Fibroblast of the conjunctiva (primary cell): ENCODE results near the gene FRMD4A.
"Not testable (repeated sequence)": the region's sequence is repeated elsewhere in the genome, so short reads cannot be mapped to it uniquely, and the experiment has no call there.

Experiments used
- DNase-seq: peaks from one replicate; pipeline ENCODE4 v3.0.0-alpha.2; 2010; ENCODE audit warnings: low read depth

FRMD4A gene

GRCh38 chr10:14146025-14146424 lies 184.7 kb downstream of the FRMD4A start:
- DNase-seq: no peak

- DNase-seq: no peak
Measured at GRCh38 chr10:14144451-14144850, 186.3 kb downstream of the FRMD4A start.

GRCh38 chr10:14142606-14143250 lies 188.0 kb downstream of the FRMD4A start:
- no peak for DNase-seq

GRCh38 chr10:14141283-14141682 lies 189.4 kb downstream of the FRMD4A start:
- no peak for DNase-seq

GRCh38 chr10:14137391-14137790 lies 193.3 kb downstream of the FRMD4A start:
- DNase-seq: no peak

GRCh38 chr10:14135196-14135595 lies 195.5 kb downstream of the FRMD4A start:
- not testable (repeated sequence) for DNase-seq

GRCh38 chr10:14134275-14134674 lies 196.4 kb downstream of the FRMD4A start:
- DNase-seq: no peak

GRCh38 chr10:14131261-14131960 lies 199.3 kb downstream of the FRMD4A start:
- no peak for DNase-seq

- DNase-seq: no peak
Measured at GRCh38 chr10:14129770-14130169, 201.0 kb downstream of the FRMD4A start.

- no peak for DNase-seq
Measured at GRCh38 chr10:14128519-14128918, 202.2 kb downstream of the FRMD4A start.

GRCh38 chr10:14126697-14127440 lies 203.9 kb downstream of the FRMD4A start:
- DNase-seq: no peak

GRCh38 chr10:14125564-14125963 lies 205.2 kb downstream of the FRMD4A start:
- no peak for DNase-seq

GRCh38 chr10:14124941-14125340 lies 205.8 kb downstream of the FRMD4A start:
- DNase-seq: no peak

- DNase-seq: no peak
Measured at GRCh38 chr10:14123139-14123538, 207.6 kb downstream of the FRMD4A start.

GRCh38 chr10:14120812-14121211 lies 209.9 kb downstream of the FRMD4A start:
- DNase-seq: no peak

GRCh38 chr10:14118953-14119352 lies 211.8 kb downstream of the FRMD4A start:
- DNase-seq: no peak

GRCh38 chr10:14116837-14117236 lies 213.9 kb downstream of the FRMD4A start:
- DNase-seq: no peak

- no peak for DNase-seq
Measured at GRCh38 chr10:14116021-14116420, 214.7 kb downstream of the FRMD4A start.

- no peak for DNase-seq
Measured at GRCh38 chr10:14114791-14115190, 215.9 kb downstream of the FRMD4A start.

GRCh38 chr10:14112056-14112455 lies 218.7 kb downstream of the FRMD4A start:
- no peak for DNase-seq

- no peak for DNase-seq
Measured at GRCh38 chr10:14111208-14111607, 219.5 kb downstream of the FRMD4A start.

GRCh38 chr10:14106828-14107227 lies 223.9 kb downstream of the FRMD4A start:
- DNase-seq: no peak

- no peak for DNase-seq
Measured at GRCh38 chr10:14102056-14102455, 228.7 kb downstream of the FRMD4A start.
